GM19397 (cell line): ENCODE measurements around the gene HOTAIR.

Experiments used
- ATAC-seq: cut with Tn5 transposase; IDR thresholded peaks from one replicate; pipeline ENCODE4 v1.9.1; 2021; ENCODE audit warnings: mild to moderate bottlenecking, moderate library complexity; ENCODE audit not compliant: unreplicated experiment

The HOTAIR gene

DNA sequence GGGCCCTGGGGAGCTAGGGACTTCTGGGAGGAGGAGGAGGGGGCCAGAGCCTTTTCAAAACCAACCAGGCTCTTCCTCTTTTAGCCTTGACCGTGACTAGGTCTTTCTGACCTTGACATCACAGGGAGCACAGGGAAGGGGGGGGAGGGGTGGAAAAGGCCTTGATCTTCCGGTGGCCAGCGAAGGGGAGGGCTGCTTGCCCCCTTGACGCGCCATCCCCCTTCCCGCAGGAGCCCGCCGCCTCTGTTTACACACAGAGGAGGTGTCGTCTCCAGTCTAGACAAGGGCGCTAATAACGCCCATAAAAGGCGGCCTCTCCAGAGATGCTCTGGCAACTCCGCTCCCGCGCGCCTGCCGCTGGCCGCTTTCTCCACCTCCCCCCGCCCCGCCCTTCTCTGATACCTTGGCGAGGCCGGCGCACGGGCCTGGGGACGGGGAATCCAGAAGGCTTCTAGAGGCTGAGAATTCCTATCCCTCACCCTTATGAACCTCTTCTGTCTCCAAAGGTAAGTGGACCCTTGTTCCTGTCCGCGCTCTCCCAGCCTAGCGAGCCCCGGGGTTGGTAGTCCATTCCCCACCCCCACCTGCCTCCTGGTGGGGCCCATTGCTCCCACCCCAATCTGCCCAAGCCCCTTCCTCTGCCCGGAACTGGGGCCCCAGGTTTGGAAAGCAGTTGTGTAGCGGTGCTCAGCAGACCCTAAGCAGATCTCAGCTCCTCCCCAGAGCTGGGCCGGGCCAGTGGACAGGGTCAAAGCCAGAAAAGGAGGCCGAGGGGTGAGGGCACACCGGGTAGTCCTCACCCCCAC, 24.9 kb downstream of the HOTAIR start:
- no peak for ATAC-seq

- no peak for ATAC-seq
Measured at GRCh38 chr12:53948650-53949593, 25.8 kb downstream of the HOTAIR start.

GRCh38 chr12:53947743-53948142, 27.0 kb downstream of the HOTAIR start:
- no peak for ATAC-seq

GRCh38 chr12:53944907-53945847, 29.6 kb downstream of the HOTAIR start:
- no peak for ATAC-seq

DNA sequence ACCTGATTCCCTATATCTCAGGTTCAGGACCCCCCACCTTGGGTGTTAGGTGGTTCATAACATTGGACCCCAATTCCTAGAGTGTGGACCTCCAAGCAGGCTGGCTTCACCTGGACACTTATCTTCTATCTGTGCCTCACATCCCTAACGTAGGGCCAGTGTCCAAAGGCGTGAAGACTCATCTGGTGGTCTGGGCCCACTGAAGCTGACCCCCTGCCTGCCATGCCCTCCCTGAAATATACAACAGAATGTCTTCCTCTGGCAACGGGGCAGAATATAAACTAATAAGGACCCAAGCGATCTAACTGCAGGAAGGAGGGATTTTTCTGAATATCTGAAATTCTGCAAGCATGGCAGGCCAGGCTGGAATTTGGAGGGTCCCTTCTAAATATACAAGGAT, 30.5 kb downstream of the HOTAIR start:
- no peak for ATAC-seq

- ATAC-seq: no peak
Measured at GRCh38 chr12:53942467-53942997, 32.2 kb downstream of the HOTAIR start.

DNA sequence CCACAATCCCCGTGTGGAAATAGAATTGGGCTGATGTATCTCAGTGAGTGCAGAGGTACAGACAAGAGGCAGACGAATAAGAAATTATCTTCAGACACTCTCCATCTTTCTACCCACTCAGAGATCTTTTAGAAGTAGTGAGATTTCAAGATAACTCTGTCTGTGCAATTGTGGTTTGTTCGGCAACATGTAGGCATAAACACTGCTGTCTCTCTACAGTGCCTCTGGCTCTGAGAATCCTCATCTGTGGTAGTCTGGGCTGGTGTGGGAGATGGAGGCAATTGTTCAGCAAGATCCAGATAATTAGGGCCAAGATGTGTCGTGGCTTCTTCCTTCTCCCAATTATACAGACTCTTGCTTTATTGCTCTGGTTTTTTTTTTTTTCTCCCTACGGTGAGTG, 33.0 kb downstream of the HOTAIR start:
- no peak for ATAC-seq

DNA sequence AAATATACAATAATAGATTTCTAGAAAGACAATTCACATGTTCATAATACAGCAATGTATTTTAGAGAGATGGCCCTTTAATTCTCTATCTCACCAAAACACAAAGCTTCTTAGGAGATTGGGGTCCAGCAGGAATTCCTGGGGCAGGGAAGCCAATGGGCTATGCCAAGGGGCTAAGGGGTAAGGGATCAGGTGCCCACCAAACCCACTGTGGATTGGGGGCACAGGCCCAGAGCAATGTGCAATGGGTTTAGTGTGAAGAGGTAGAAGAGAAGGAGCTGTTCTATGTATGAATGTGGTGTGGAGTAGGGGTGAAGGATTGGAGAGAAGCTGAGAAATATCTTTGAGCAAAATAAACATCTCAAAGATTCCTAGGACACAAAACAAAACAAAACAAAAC, 33.6 kb downstream of the HOTAIR start:
- no peak for ATAC-seq

GRCh38 chr12:53940443-53941014, 34.2 kb downstream of the HOTAIR start:
- ATAC-seq: no peak

DNA sequence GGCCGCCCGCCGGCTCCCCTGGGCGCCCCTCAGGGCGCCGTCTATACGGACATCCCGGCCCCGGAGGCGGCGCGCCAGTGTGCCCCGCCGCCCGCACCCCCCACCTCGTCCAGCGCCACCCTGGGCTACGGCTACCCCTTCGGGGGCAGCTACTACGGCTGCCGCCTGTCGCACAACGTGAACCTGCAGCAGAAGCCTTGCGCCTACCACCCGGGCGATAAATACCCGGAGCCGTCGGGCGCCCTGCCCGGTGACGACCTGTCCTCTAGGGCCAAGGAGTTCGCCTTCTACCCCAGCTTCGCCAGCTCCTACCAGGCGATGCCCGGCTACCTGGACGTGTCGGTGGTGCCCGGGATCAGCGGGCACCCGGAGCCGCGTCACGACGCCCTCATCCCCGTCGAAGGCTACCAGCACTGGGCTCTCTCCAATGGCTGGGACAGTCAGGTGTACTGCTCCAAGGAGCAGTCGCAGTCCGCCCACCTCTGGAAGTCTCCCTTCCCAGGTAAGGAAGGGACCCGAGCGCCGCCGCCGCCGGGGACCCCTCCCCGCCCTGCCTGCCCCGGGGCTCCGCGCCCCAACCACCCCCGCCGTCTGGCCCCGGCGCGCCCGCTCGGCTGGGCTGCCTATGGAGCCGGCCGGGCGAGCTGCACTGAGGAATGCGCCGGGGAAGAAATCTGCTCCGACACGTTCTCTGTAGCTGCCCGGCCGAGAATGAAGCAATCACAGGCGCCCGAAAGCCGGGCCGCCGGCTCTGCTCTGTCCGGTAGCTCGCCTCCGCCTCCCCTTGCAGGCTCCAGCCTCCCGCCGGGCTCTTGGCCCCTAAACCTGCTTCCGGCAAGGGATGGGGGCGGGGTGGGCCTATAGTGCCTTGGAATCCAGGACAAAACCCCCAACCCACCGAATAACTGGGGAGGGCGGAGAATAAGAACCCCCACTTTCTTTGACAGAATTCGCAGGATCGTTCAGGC, 35.3 kb downstream of the HOTAIR start:
- no peak for ATAC-seq

GRCh38 chr12:53938326-53939140, 36.2 kb downstream of the HOTAIR start, which contains the start of gene HOXC13:
TSS of gene HOXC13 (plus strand) at chr12:53938831. CDS start at chr12:53938907, 76 bp downstream.
- ATAC-seq: no peak

GRCh38 chr12:53937596-53938325, 37.0 kb downstream of the HOTAIR start:
- no peak for ATAC-seq

DNA sequence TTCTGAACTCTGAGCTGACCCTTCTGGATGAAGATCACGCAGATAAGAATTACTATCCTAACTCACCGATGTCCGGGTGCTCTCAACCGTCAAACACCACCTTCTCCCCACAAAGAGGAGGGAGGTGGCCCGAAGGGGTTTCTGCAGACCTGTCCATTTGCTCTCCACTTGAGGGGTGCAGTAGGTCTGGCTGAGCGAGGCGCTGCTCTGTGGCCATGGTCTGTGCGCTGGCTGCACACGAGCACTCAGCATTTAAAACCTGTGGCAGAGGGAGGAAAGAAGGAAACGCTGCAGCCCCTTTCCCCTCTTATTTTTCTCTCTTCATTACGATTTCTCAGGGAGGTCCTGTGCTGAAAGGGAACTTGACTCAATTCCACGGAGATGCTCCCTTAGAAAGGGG, 37.7 kb downstream of the HOTAIR start:
- no peak for ATAC-seq

- no peak for ATAC-seq
Measured at GRCh38 chr12:53935383-53936341, 39.1 kb downstream of the HOTAIR start.

DNA sequence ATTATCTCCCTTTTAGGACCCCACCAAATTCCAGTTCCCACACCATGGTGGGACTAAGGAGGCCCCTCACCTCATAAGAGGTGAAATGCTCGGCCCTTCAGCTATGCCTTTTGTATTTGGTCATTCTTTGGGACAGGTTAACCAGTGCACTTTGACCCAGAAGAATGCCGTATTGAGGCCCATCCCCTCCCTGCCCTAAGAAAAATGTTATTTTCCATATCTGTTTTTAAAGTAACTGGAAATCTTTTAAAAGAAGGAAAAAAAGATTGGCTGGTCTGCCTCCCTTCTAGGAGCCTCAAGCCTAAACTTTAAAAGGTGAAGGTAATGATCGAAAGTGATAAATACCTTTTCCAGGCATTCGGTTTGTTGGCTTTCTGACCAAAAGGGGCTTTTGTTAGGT, 41.8 kb downstream of the HOTAIR start:
- ATAC-seq: no peak

DNA sequence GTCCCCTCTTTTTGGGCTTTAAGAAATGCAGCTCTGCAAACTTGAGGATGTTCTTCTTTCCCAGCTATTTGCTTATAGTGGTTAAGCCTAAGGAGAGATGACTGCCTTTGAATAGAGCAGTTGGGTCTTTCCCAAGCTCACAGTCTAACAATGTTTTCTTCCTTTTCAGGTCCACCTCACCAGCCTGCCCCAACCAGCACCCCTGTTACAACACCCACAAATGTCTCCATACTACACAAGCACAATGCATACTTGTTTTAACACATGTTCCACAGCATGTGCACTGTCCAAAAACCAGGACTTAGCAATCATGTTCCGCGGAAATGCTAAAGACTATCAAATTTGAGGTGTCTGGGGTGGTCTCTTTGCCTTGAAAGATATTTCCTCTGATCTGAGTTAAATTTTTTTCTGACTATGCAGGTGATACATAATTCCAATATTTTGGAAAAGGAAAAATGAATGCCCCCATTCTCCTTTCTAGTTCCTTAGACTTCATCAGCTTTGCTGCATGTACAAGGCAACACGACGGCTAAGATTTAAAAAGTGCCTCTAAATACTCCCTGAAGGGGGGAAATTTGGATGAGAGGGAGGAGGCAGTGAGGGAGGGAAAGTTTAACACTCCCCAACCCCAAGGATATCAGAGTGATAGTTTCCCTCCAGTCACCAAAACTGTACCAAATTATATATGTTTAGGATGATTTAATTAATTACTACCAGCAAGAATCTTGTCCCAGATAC, 42.7 kb downstream of the HOTAIR start:
- ATAC-seq: no peak
